ENCODE results near the gene CDH13. TPM values are rescaled to one million over a fixed set of nuclear protein-coding genes. Genes with fewer than 3 reads are reported as not detected.
A peak's percentile ranks its signal among the peaks of the same experiment; 100 is the strongest.

Gene CDH13
- total and polyA plus RNA-seq, 2 donors (not counting 1 experiment from before 2014, with no cell fraction given), result 27.6 to 96.7 TPM

DNA sequence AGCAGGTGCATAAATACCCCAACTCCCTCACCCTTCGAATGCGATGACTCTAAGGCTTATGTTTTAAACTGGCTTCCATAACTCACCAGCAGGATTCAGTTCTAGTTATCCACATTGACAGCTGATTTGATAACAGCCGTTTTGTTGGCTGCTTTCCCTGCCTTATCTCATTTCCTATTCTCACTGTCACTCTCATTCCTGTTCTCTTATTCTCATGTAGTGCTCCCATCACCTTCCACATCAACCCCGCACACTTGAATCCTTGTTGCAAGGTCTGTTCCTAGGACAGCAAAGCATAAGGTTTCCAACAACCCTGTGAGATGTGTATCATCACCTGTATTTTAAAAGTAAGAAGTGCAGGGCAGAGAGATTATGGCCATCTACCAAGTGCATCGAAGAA, 344.4 kb downstream of the CDH13 start:
- TF ChIP-seq, protein P1, sequence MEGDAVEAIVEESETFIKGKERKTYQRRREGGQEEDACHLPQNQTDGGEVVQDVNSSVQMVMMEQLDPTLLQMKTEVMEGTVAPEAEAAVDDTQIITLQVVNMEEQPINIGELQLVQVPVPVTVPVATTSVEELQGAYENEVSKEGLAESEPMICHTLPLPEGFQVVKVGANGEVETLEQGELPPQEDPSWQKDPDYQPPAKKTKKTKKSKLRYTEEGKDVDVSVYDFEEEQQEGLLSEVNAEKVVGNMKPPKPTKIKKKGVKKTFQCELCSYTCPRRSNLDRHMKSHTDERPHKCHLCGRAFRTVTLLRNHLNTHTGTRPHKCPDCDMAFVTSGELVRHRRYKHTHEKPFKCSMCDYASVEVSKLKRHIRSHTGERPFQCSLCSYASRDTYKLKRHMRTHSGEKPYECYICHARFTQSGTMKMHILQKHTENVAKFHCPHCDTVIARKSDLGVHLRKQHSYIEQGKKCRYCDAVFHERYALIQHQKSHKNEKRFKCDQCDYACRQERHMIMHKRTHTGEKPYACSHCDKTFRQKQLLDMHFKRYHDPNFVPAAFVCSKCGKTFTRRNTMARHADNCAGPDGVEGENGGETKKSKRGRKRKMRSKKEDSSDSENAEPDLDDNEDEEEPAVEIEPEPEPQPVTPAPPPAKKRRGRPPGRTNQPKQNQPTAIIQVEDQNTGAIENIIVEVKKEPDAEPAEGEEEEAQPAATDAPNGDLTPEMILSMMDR (conservative IDR thresholded peaks at IDR 0.05 in 1 of 2, IDR thresholded peaks at IDR 0.05 in 1 of 2; ENCODE audit: low read depth in 1 of 2, low read length in 2 of 2), result no peak
- TF ChIP-seq EZH2 (IDR thresholded peaks at IDR 0.05; ENCODE audit: low read length, missing control alignments), result no peak
- Histone ChIP-seq H2AFZ (ENCODE audit: low read length) (no peak overlapping the region), H3K9me3 (ENCODE audit: control insufficient read depth, insufficient read depth, low read depth, low read length) (no peaks in the 10 kb centered on the region), H3K4me3 (replicated peaks in 1 of 4; ENCODE audit: control extremely low read depth in 1 of 4, insufficient read depth in 1 of 4, low read depth in 3 of 4, low read length in 4 of 4) (no peak overlapping the region), H3K9ac (ENCODE audit: insufficient read depth, low read length) (no peak overlapping the region), H3K27ac (ENCODE audit: insufficient read depth, low read length) (no peak overlapping the region), H3K79me2 (ENCODE audit: control insufficient read depth, insufficient read depth, low read length) (no peaks in the 10 kb centered on the region), H4K20me1 (ENCODE audit: control insufficient read depth, extremely low read depth, insufficient read depth, low read length) (no peaks in the 10 kb centered on the region), H3K4me2 (ENCODE audit: extremely low read depth, insufficient read depth, low read length) (no peak overlapping the region), H3K36me3 (ENCODE audit: control insufficient read depth, insufficient read depth, low read length) (no peaks in the 10 kb centered on the region), H3K27me3 (ENCODE audit: control insufficient read depth, insufficient read depth, low read length) (no peaks in the 10 kb centered on the region), H3K4me1 (ENCODE audit: control insufficient read depth, extremely low read depth, insufficient read depth, low read length) (no peaks in the 10 kb centered on the region)
- DNase-seq (ENCODE audit: low read depth in 2 of 2), result no peak

DNA sequence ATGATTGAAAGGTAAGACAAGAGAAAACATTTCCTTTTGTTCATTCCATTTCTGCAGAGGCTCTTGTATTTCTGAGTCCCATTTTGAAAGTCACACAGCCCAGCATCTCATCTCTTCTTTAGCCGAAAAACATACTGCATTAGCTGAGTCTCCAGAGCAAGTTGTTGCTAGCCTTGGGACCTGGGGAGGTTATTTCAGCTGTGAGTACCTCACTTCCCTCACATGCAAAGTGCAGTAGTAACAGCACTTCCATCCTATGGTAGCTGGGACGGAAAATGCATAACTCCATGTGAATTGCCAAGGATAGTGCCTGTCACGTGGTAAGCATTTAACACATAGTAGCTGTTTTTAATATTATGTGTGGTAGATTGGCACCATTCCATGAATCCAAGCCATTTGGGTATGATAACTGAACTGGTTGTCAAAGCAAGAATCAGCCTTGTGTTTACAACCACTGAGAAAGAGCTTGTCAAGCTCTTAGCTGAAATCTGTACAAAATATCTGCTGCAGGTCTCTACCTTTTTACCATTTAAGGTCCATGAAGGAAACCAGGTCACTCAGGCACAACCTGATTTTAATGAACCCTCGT, 345.7 kb downstream of the CDH13 start:
- Histone ChIP-seq H3K4me2 (ENCODE audit: extremely low read depth, insufficient read depth, low read length) (no peak overlapping the region), H3K27ac (ENCODE audit: insufficient read depth, low read length) (no peak overlapping the region), H3K9ac (ENCODE audit: insufficient read depth, low read length) (no peak overlapping the region), H3K27me3 (ENCODE audit: control insufficient read depth, insufficient read depth, low read length) (no peaks in the 10 kb centered on the region), H4K20me1 (ENCODE audit: control insufficient read depth, extremely low read depth, insufficient read depth, low read length) (no peaks in the 10 kb centered on the region), H3K4me1 (ENCODE audit: control insufficient read depth, extremely low read depth, insufficient read depth, low read length) (no peaks in the 10 kb centered on the region), H3K4me3 (replicated peaks in 1 of 4; ENCODE audit: control extremely low read depth in 1 of 4, insufficient read depth in 1 of 4, low read depth in 3 of 4, low read length in 4 of 4) (no peak overlapping the region), H3K9me3 (ENCODE audit: control insufficient read depth, insufficient read depth, low read depth, low read length) (no peaks in the 10 kb centered on the region), H2AFZ (ENCODE audit: low read length) (no peak overlapping the region), H3K36me3 (ENCODE audit: control insufficient read depth, insufficient read depth, low read length) (no peaks in the 10 kb centered on the region), H3K79me2 (ENCODE audit: control insufficient read depth, insufficient read depth, low read length) (no peaks in the 10 kb centered on the region)
- TF ChIP-seq EZH2 (IDR thresholded peaks at IDR 0.05; ENCODE audit: low read length, missing control alignments), result no peak
- TF ChIP-seq, protein P1 (conservative IDR thresholded peaks at IDR 0.05 in 1 of 2, IDR thresholded peaks at IDR 0.05 in 1 of 2; ENCODE audit: low read depth in 1 of 2, low read length in 2 of 2), result no peak
- DNase-seq (ENCODE audit: low read depth in 2 of 2), result no peak

DNA sequence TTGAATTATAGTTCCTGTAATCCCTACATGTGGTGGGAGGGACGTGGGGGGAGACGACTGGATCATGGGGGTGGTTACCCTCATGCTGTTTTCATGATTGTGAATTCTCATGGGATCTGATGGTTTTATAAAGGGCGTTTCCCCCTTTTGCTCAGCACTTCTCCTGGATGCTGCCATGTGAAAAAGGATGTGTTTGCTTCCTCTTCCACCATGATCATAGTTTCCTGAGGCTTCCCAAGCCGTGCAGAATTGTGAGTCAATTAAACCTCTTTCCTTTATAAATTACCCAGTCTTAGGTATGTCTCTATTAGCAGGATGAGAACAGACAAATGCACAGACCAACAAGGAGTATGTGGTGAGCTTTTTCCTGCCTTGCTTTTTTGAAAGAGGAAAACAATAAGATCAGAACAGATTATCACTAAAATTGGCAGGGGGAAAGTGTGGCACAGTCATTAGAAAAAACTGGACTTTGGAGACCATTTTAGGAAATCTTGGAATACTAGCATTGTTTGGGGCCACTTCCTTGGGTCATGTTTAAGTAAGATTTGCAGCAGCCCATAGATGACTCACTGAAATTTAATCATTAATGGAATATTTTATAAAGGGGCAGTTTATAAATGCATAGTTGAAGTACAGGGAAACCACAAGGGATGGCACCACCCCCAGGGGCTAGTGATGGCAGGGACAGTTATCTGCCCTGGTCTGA, 352.8 kb downstream of the CDH13 start:
- TF ChIP-seq, protein P1 (conservative IDR thresholded peaks at IDR 0.05 in 1 of 2, IDR thresholded peaks at IDR 0.05 in 1 of 2; ENCODE audit: low read depth in 1 of 2, low read length in 2 of 2), result no peak
- TF ChIP-seq EZH2 (IDR thresholded peaks at IDR 0.05; ENCODE audit: low read length, missing control alignments), result no peak
- no peaks in the 10 kb centered on the region for H3K27me3 ChIP-seq (ENCODE audit: control insufficient read depth, insufficient read depth, low read length)
- no peak overlapping the region for H3K27ac ChIP-seq (ENCODE audit: insufficient read depth, low read length)
- no peak overlapping the region for H3K4me3 ChIP-seq (replicated peaks in 1 of 4; ENCODE audit: control extremely low read depth in 1 of 4, insufficient read depth in 1 of 4, low read depth in 3 of 4, low read length in 4 of 4)
- H3K9ac ChIP-seq (ENCODE audit: insufficient read depth, low read length), result no peak overlapping the region
- no peaks in the 10 kb centered on the region for H3K79me2 ChIP-seq (ENCODE audit: control insufficient read depth, insufficient read depth, low read length)
- no peak overlapping the region for H3K4me2 ChIP-seq (ENCODE audit: extremely low read depth, insufficient read depth, low read length)
- H4K20me1 ChIP-seq (ENCODE audit: control insufficient read depth, extremely low read depth, insufficient read depth, low read length), result no peaks in the 10 kb centered on the region
- H3K9me3 ChIP-seq (ENCODE audit: control insufficient read depth, insufficient read depth, low read depth, low read length), result no peaks in the 10 kb centered on the region
- peak; percentile 16 to 47 for DNase-seq (ENCODE audit: low read depth in 2 of 2)
- H3K4me1 ChIP-seq (ENCODE audit: control insufficient read depth, extremely low read depth, insufficient read depth, low read length), result peaks cover 2% of the 10 kb centered on the region
- no peak overlapping the region for H2AFZ ChIP-seq (ENCODE audit: low read length)
- no peaks in the 10 kb centered on the region for H3K36me3 ChIP-seq (ENCODE audit: control insufficient read depth, insufficient read depth, low read length)

All from fibroblast of lung (primary cell).